GM19324 (cell line): ENCODE data around the gene LDLRAD4.

Experiments used
- ATAC-seq: cut with Tn5 transposase; IDR thresholded peaks from one replicate; pipeline ENCODE4 v1.9.1; 2021; ENCODE audit warnings: mild to moderate bottlenecking, moderate library complexity; ENCODE audit not compliant: unreplicated experiment, low FRiP score

Gene LDLRAD4

GRCh38 chr18:13574355-13574754 is 355.8 kb downstream of the LDLRAD4 start:
- no peak for ATAC-seq

GRCh38 chr18:13574761-13575160 is 356.2 kb downstream of the LDLRAD4 start:
- ATAC-seq: no peak

GRCh38 chr18:13576598-13576997 is 358.0 kb downstream of the LDLRAD4 start:
- peak; percentile 36 for ATAC-seq

GRCh38 chr18:13577091-13577697 is 358.6 kb downstream of the LDLRAD4 start:
- ATAC-seq: peak; percentile 75

GRCh38 chr18:13577781-13578180 is 359.2 kb downstream of the LDLRAD4 start:
- ATAC-seq: no peak

GRCh38 chr18:13578400-13578799 is 359.8 kb downstream of the LDLRAD4 start:
- no peak for ATAC-seq

- ATAC-seq: no peak
These were observed 361.3 kb downstream of the LDLRAD4 start for GRCh38 chr18:13579874-13580273.

- ATAC-seq: no peak
These were observed 361.8 kb downstream of the LDLRAD4 start for GRCh38 chr18:13580351-13580750.

GRCh38 chr18:13580991-13581390 is 362.4 kb downstream of the LDLRAD4 start:
- no peak for ATAC-seq

GRCh38 chr18:13581496-13582177 is 363.1 kb downstream of the LDLRAD4 start:
- no peak for ATAC-seq

GRCh38 chr18:13582178-13582670 is 363.7 kb downstream of the LDLRAD4 start:
- ATAC-seq: no peak

GRCh38 chr18:13583576-13584550 is 365.3 kb downstream of the LDLRAD4 start:
- ATAC-seq: no peak

GRCh38 chr18:13584825-13585224 is 366.3 kb downstream of the LDLRAD4 start:
- no peak for ATAC-seq

- no peak for ATAC-seq
These were observed 367.0 kb downstream of the LDLRAD4 start for GRCh38 chr18:13585379-13586153.

- no peak for ATAC-seq
These were observed 368.4 kb downstream of the LDLRAD4 start for GRCh38 chr18:13587001-13587400.

- no peak for ATAC-seq
These were observed 368.9 kb downstream of the LDLRAD4 start for GRCh38 chr18:13587477-13587876.

- no peak for ATAC-seq
These were observed 369.4 kb downstream of the LDLRAD4 start for GRCh38 chr18:13587937-13588336.

GRCh38 chr18:13589316-13589715 is 370.8 kb downstream of the LDLRAD4 start:
- ATAC-seq: no peak

- no peak for ATAC-seq
These were observed 371.4 kb downstream of the LDLRAD4 start for GRCh38 chr18:13589943-13590342.

- no peak for ATAC-seq
These were observed 373.7 kb downstream of the LDLRAD4 start for GRCh38 chr18:13592246-13592645.
